Fibroblast of lung (primary cell): ENCODE data around the gene MAT2A. TPM values are rescaled to one million over a fixed set of nuclear protein-coding genes. Genes with fewer than 3 reads are reported as not detected.
A peak's percentile ranks its signal among the peaks of the same experiment; 100 is the strongest.

Source experiments
- DNase-seq, 2 donors: peaks; one replicate each; pipeline versions ENCODE4 v3.0.0 to v3.0.0-alpha.2; 2010; ENCODE audit warnings: low read depth in 2 of 2
- H2AFZ ChIP-seq: 2 replicates; pipeline ENCODE4 v1.5.1; 2012; ENCODE audit warnings: low read length, control low read depth, inconsistent platforms
- H3K27ac ChIP-seq: 2 replicates; pipeline ENCODE4 v1.5.1; 2011; ENCODE audit warnings: low read length, control low read depth; ENCODE audit not compliant: insufficient read depth
- H3K27me3 ChIP-seq: 2 replicates; pipeline ENCODE4 v1.5.1; 2011; ENCODE audit warnings: mild to moderate bottlenecking, low read length; ENCODE audit not compliant: control insufficient read depth, insufficient read depth
- H3K36me3 ChIP-seq: 2 replicates; pipeline ENCODE4 v1.5.1; 2011; ENCODE audit warnings: low read length; ENCODE audit not compliant: control insufficient read depth, insufficient read depth
- H3K4me1 ChIP-seq: 2 replicates; pipeline ENCODE4 v1.5.1; 2011; ENCODE audit warnings: low read length; ENCODE audit not compliant: control insufficient read depth, insufficient read depth; ENCODE audit errors: extremely low read depth
- H3K4me2 ChIP-seq: 2 replicates; pipeline ENCODE4 v1.5.1; 2011; ENCODE audit warnings: low read length, control low read depth; ENCODE audit not compliant: insufficient read depth; ENCODE audit errors: extremely low read depth
- H3K4me3 ChIP-seq, 4 experiments: fragments of 200-600 bp in 1 of 4; sonication (generic) in 1 of 4; replicated peaks in 1 of 4; 2 replicates each; pipeline ENCODE4 v1.5.1; 2011 to 2016; ENCODE audit warnings: low read length in 4 of 4, low read depth in 3 of 4, mild to moderate bottlenecking in 3 of 4, control low read depth in 2 of 4, inconsistent platforms in 1 of 4, mixed read lengths in 1 of 4; ENCODE audit not compliant: insufficient read depth in 1 of 4; ENCODE audit errors: control extremely low read depth in 1 of 4
- H3K79me2 ChIP-seq: 2 replicates; pipeline ENCODE4 v1.5.1; 2012; ENCODE audit warnings: mild to moderate bottlenecking, low read length, inconsistent platforms; ENCODE audit not compliant: control insufficient read depth, insufficient read depth
- H3K9ac ChIP-seq: 2 replicates; pipeline ENCODE4 v1.5.1; 2011; ENCODE audit warnings: mild to moderate bottlenecking, low read length, control low read depth; ENCODE audit not compliant: insufficient read depth
- H3K9me3 ChIP-seq: 2 replicates; pipeline ENCODE4 v1.5.1; 2012; ENCODE audit warnings: low read depth, low read length; ENCODE audit not compliant: control insufficient read depth, insufficient read depth
- H4K20me1 ChIP-seq: 2 replicates; pipeline ENCODE4 v1.5.1; 2011; ENCODE audit warnings: low read length; ENCODE audit not compliant: control insufficient read depth, insufficient read depth; ENCODE audit errors: extremely low read depth
- CTCF ChIP-seq, 2 donors: IDR thresholded peaks in 1 of 2; conservative IDR thresholded peaks in 1 of 2; 1 replicate in 1 of 2; 2 replicates in 1 of 2; pipeline ENCODE4 v1.5.1; 2011 to 2012; ENCODE audit warnings: low read length in 2 of 2, control low read depth in 1 of 2, inconsistent platforms in 1 of 2, low read depth in 1 of 2, mild to moderate bottlenecking in 1 of 2
- EZH2 ChIP-seq: IDR thresholded peaks from 2 replicates; pipeline ENCODE4 v1.5.1; 2012; ENCODE audit warnings: low read length, control low read depth, mild to moderate bottlenecking; ENCODE audit errors: missing control alignments
- polyA plus RNA-seq, 2 donors: library from polyadenylated mRNA; depleted of rRNA in 1 of 2; stranded (reverse) in 1 of 2; unstranded in 1 of 2; fragments of >200 nt; gene quantifications; 2 replicates each; pipeline ENCODE4 v1.2.1, GENCODE V29; 2011 to 2012; ENCODE audit warnings: missing spikeins in 1 of 2
- total RNA-seq: library from RNA; depleted of rRNA; stranded (reverse); fragments of >200 nt; gene quantifications from 2 replicates; pipeline ENCODE4 v1.2.1, GENCODE V29; 2014

Gene MAT2A
- total and polyA plus RNA-seq, 2 donors (not counting 1 experiment from before 2014, with no cell fraction given) = 270 to 334 TPM

GRCh38 chr2:85561280-85562212, 22.6 kb downstream of the MAT2A start, which contains the start of gene GGCX:
TSS of gene GGCX (minus strand) at chr2:85561493. CDS start at chr2:85561428, 65 bp downstream.
- H3K79me2 ChIP-seq = peaks cover 26% of the 10 kb centered on the region
- H3K27me3 ChIP-seq = no peaks in the 10 kb centered on the region
- peak within 1 kb of the TSS; percentile 66 for H3K9ac ChIP-seq
- H3K36me3 ChIP-seq = peaks cover 8% of the 10 kb centered on the region
- DNase-seq = peak; percentile 92 to 95
- peaks cover 3% of the 10 kb centered on the region for H3K4me1 ChIP-seq
- TF ChIP-seq EZH2 = no peak
- TF ChIP-seq CTCF (conservative IDR thresholded peaks at IDR 0.05 in 1 of 2, IDR thresholded peaks at IDR 0.05 in 1 of 2; ENCODE audit: low read depth in 1 of 2, low read length in 2 of 2) = no peak
- H3K27ac ChIP-seq = peak within 1 kb of the TSS; percentile 79
- peak within 1 kb of the TSS; percentile 97 for H2AFZ ChIP-seq
- H3K4me2 ChIP-seq = peak within 1 kb of the TSS; percentile 96
- H3K9me3 ChIP-seq = no peaks in the 10 kb centered on the region
- H4K20me1 ChIP-seq = no peaks in the 10 kb centered on the region
- peak within 1 kb of the TSS; percentile 77 to 94 (median 92) for H3K4me3 ChIP-seq

- H3K79me2 ChIP-seq = peaks cover 13% of the 10 kb centered on the region
- no peak overlapping the region for H3K27ac ChIP-seq
- no peak overlapping the region for H3K4me3 ChIP-seq
- H3K4me1 ChIP-seq = peaks cover 3% of the 10 kb centered on the region
- no peaks in the 10 kb centered on the region for H3K27me3 ChIP-seq
- peak overlapping the region; percentile 30 for H2AFZ ChIP-seq
- no peak for TF ChIP-seq EZH2
- TF ChIP-seq CTCF (conservative IDR thresholded peaks at IDR 0.05 in 1 of 2, IDR thresholded peaks at IDR 0.05 in 1 of 2; ENCODE audit: low read depth in 1 of 2, low read length in 2 of 2) = no peak
- H3K4me2 ChIP-seq = no peak overlapping the region
- H4K20me1 ChIP-seq = no peaks in the 10 kb centered on the region
- H3K36me3 ChIP-seq = no peaks in the 10 kb centered on the region
- no peaks in the 10 kb centered on the region for H3K9me3 ChIP-seq
- H3K9ac ChIP-seq = no peak overlapping the region
- DNase-seq = no peak
Measured at GRCh38 chr2:85564144-85564563, 25.2 kb downstream of the MAT2A start.

- H3K4me3 ChIP-seq = no peak overlapping the region
- H2AFZ ChIP-seq = no peak overlapping the region
- peaks cover 3% of the 10 kb centered on the region for H3K27me3 ChIP-seq
- H3K9me3 ChIP-seq = no peaks in the 10 kb centered on the region
- DNase-seq = no peak
- H4K20me1 ChIP-seq = no peaks in the 10 kb centered on the region
- no peaks in the 10 kb centered on the region for H3K4me1 ChIP-seq
- no peaks in the 10 kb centered on the region for H3K79me2 ChIP-seq
- H3K27ac ChIP-seq = no peak overlapping the region
- no peak overlapping the region for H3K9ac ChIP-seq
- TF ChIP-seq EZH2 = no peak
- TF ChIP-seq CTCF (conservative IDR thresholded peaks at IDR 0.05 in 1 of 2, IDR thresholded peaks at IDR 0.05 in 1 of 2; ENCODE audit: low read depth in 1 of 2, low read length in 2 of 2) = no peak
- H3K4me2 ChIP-seq = no peak overlapping the region
- H3K36me3 ChIP-seq = no peaks in the 10 kb centered on the region
Measured at GRCh38 chr2:85566265-85566664, 27.3 kb downstream of the MAT2A start.
